ENCODE data around the gene CFTR.

CFTR gene

GRCh38 chr7:117656806-117657205 lies 177.0 kb downstream of the CFTR start:
- no peak for DNase-seq

- no peak for DNase-seq
Observed at GRCh38 chr7:117659531-117660011, 179.7 kb downstream of the CFTR start.

- DNase-seq = no peak
Observed at GRCh38 chr7:117661328-117661727, 181.5 kb downstream of the CFTR start.

- DNase-seq = no peak
Observed at GRCh38 chr7:117664047-117664446, 184.2 kb downstream of the CFTR start.

- no peak for DNase-seq
Observed at GRCh38 chr7:117665368-117665767, 185.5 kb downstream of the CFTR start.

GRCh38 chr7:117666031-117666430 lies 186.2 kb downstream of the CFTR start:
- no peak for DNase-seq

- no peak for DNase-seq
Observed at GRCh38 chr7:117666689-117667088, 186.9 kb downstream of the CFTR start.

- no peak for DNase-seq
Observed at GRCh38 chr7:117667456-117667855, 187.6 kb downstream of the CFTR start.

- no peak for DNase-seq
Observed at GRCh38 chr7:117669818-117670217, 190.0 kb downstream of the CFTR start.

- no peak for DNase-seq
Observed at GRCh38 chr7:117672453-117672852, 192.6 kb downstream of the CFTR start.

- DNase-seq = no peak
Observed at GRCh38 chr7:117673367-117673766, 193.5 kb downstream of the CFTR start.

GRCh38 chr7:117673839-117674238 lies 194.0 kb downstream of the CFTR start:
- no peak for DNase-seq

- no peak for DNase-seq
Observed at GRCh38 chr7:117674617-117675016, 194.8 kb downstream of the CFTR start.

- DNase-seq = no peak
Observed at GRCh38 chr7:117675497-117676435, 195.9 kb downstream of the CFTR start.

- DNase-seq = no peak
Observed at GRCh38 chr7:117679120-117679519, 199.3 kb downstream of the CFTR start.

GRCh38 chr7:117682681-117683385 lies 203.0 kb downstream of the CFTR start:
- DNase-seq = no peak

GRCh38 chr7:117683430-117684175 lies 203.8 kb downstream of the CFTR start:
- DNase-seq = no peak

- DNase-seq = no peak
Observed at GRCh38 chr7:117685795-117686194, 206.0 kb downstream of the CFTR start.

- DNase-seq = no peak
Observed at GRCh38 chr7:117686311-117686935, 206.6 kb downstream of the CFTR start.

- DNase-seq = no peak
Observed at GRCh38 chr7:117688126-117688525, 208.3 kb downstream of the CFTR start.

- DNase-seq = no peak
Observed at GRCh38 chr7:117689406-117689805, 209.6 kb downstream of the CFTR start.

- DNase-seq = no peak
Observed at GRCh38 chr7:117690147-117690546, 210.3 kb downstream of the CFTR start.

GRCh38 chr7:117692338-117692737 lies 212.5 kb downstream of the CFTR start:
- no peak for DNase-seq
